Stomach (tissue), 4 donors: ENCODE measurements around the gene TMEM72.

ENCODE experiments used
- EP300 ChIP-seq: sonication (generic); formaldehyde crosslinking; IDR thresholded peaks from one replicate; pipeline ENCODE4 v1.6.1; 2017; ENCODE audit warnings: antibody characterized with exemption
- POLR2A ChIP-seq, 4 donors: fragments of 450-650 bp; IDR thresholded peaks; one replicate each; pipeline ENCODE4 v1.6.1; 2016; ENCODE audit warnings: antibody characterized with exemption in 4 of 4, control low read depth in 2 of 4, mild to moderate bottlenecking in 1 of 4, moderate library complexity in 1 of 4
- POLR2AphosphoS5 ChIP-seq, 3 donors: sonication (generic); formaldehyde crosslinking; IDR thresholded peaks; one replicate each; pipeline ENCODE4 v1.6.1; 2016; ENCODE audit warnings: antibody characterized with exemption in 3 of 3
- TF ChIP-seq, protein P1 (sequence below), 7 experiments: fragments of 450-650 bp in 4 of 7; fragments of 200-600 bp in 3 of 7; sonication (generic) in 3 of 7; IDR thresholded peaks; one replicate each; pipeline ENCODE4 v1.5.1; 2016 to 2019; ENCODE audit warnings: antibody characterized with exemption in 7 of 7, control low read depth in 2 of 7, mild to moderate bottlenecking in 1 of 7

DNA sequence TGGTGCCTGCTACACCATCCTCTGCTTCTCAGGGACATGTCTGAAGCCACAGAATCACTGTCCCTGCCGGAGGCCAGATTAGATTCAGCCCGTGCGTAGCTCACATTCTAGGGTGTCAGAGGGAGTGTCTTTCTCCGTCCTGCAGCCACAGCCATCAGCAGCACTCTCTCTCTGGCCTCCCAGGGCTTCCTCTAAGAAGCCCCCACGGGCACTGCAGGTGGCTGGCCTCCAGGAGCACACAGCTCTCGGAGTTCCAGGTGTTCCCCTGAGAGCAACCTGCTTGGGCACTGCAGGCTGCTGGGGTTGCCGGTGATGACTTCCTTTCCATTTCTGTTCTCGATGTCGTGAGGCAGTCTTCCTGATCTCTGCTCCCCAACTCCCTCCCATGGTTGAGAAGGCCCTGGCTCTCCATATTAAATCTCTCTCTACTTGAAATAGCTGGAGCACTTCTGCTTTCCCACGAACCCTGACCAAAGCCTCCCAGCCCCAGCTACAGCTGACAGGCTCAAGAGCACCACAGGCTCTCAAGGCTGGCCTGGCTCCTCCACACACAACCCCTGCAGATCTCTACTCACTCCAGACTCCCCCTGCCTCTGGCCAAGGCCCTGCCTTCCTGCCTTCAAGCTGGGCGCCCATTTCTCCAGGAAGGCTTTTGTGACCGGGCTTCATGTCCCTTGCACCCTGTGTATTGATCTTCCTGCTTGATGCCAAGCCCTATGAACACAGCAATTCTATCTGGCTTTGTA is 49.0 kb upstream of the TMEM72 start:
- TF ChIP-seq, protein P1, sequence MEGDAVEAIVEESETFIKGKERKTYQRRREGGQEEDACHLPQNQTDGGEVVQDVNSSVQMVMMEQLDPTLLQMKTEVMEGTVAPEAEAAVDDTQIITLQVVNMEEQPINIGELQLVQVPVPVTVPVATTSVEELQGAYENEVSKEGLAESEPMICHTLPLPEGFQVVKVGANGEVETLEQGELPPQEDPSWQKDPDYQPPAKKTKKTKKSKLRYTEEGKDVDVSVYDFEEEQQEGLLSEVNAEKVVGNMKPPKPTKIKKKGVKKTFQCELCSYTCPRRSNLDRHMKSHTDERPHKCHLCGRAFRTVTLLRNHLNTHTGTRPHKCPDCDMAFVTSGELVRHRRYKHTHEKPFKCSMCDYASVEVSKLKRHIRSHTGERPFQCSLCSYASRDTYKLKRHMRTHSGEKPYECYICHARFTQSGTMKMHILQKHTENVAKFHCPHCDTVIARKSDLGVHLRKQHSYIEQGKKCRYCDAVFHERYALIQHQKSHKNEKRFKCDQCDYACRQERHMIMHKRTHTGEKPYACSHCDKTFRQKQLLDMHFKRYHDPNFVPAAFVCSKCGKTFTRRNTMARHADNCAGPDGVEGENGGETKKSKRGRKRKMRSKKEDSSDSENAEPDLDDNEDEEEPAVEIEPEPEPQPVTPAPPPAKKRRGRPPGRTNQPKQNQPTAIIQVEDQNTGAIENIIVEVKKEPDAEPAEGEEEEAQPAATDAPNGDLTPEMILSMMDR (IDR thresholded peaks at IDR 0.05) = no peak
- TF ChIP-seq POLR2AphosphoS5 (IDR thresholded peaks at IDR 0.05) (no peak), EP300 (no peak), POLR2A (IDR thresholded peaks at IDR 0.05) (no peak)
